Measurements from ENCODE around the gene GALNT2. TPM values are rescaled to one million over a fixed set of nuclear protein-coding genes. Genes with fewer than 3 reads are reported as not detected.

The GALNT2 gene
- polyA plus RNA-seq, 2 donors = 11.2 to 15.3 TPM

GRCh38 chr1:230323686-230324085 lies 256.6 kb downstream of the GALNT2 start:
- Histone ChIP-seq H3K36me3 (ENCODE audit: control insufficient read depth in 2 of 2, insufficient read depth in 2 of 2, low read length in 1 of 2) (no peaks in the 10 kb centered on the region), H3K9me3 (ENCODE audit: control insufficient read depth in 2 of 2, insufficient read depth in 1 of 2, low read depth in 1 of 2, low read length in 1 of 2) (no peaks in the 10 kb centered on the region), H3K27ac (ENCODE audit: low read depth in 2 of 2, low read length in 1 of 2) (no peak overlapping the region), H3K4me1 (ENCODE audit: control insufficient read depth in 2 of 2, insufficient read depth in 2 of 2, low read length in 1 of 2) (no peaks in the 10 kb centered on the region), H3K4me3 (ENCODE audit: low read depth in 1 of 2, low read length in 2 of 2) (no peak overlapping the region), H3K27me3 (ENCODE audit: control insufficient read depth in 1 of 2, insufficient read depth in 2 of 2, low read length in 2 of 2) (no peaks in the 10 kb centered on the region)
- 90 to 92% methylated on average over 9 of the region's 9 CpGs for WGBS, 2 donors

DNA sequence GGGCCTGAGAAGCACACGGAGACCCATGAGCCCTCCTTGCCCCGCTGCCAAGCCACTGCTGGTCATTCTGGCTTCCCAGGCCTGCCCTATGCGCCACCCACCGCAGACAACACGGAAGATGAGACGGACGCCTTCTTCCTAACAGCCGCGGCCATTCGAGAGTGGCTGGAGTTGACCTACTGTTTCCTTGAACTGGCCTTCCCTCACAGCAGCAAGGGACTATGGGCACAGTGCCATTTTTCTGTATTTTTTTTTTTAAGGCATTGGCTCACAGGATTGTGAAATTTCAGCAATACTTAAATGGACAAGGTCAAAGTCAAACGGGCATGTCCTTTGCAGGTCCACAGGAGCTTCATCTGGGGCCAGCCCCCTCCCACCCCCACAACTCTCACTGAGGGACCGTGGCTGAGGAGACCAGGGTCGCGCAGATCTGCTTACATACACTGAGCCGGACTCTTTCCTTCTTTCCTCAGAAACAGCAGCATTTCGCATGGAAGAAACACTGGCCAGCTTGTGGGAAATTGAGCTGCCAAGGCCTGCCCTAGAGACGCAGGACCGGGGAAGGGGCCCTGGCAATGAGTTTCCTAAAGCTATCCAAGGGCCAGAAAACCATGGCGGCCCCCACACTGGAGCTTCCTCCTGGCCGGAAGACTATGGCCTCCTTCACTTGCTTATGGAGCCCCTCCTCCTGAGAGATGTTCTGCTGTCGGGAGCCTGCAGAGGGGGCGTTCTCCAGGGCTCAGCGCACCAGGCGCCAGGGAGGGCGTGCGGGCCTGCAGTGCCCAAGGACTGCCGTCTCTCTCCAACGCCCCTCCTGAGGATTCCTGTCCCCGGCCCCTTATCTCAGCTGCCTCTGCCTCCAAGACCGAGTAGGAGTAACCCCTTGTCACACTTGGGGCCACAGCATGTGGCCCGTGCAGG lies 260.2 kb downstream of the GALNT2 start:
- Histone ChIP-seq H3K4me3 (ENCODE audit: low read depth in 1 of 2, low read length in 2 of 2) (no peak overlapping the region), H3K27ac (ENCODE audit: low read depth in 2 of 2, low read length in 1 of 2) (no peak overlapping the region), H3K36me3 (ENCODE audit: control insufficient read depth in 2 of 2, insufficient read depth in 2 of 2, low read length in 1 of 2) (no peaks in the 10 kb centered on the region), H3K27me3 (ENCODE audit: control insufficient read depth in 1 of 2, insufficient read depth in 2 of 2, low read length in 2 of 2) (no peaks in the 10 kb centered on the region), H3K4me1 (ENCODE audit: control insufficient read depth in 2 of 2, insufficient read depth in 2 of 2, low read length in 1 of 2) (no peaks in the 10 kb centered on the region), H3K9me3 (ENCODE audit: control insufficient read depth in 2 of 2, insufficient read depth in 1 of 2, low read depth in 1 of 2, low read length in 1 of 2) (no peaks in the 10 kb centered on the region)
- WGBS, 2 donors = 81 to 87% methylated on average over 31 of the region's 31 CpGs

- Histone ChIP-seq H3K27ac (ENCODE audit: low read depth in 2 of 2, low read length in 1 of 2) (no peak overlapping the region), H3K9me3 (ENCODE audit: control insufficient read depth in 2 of 2, insufficient read depth in 1 of 2, low read depth in 1 of 2, low read length in 1 of 2) (no peaks in the 10 kb centered on the region), H3K4me3 (ENCODE audit: low read depth in 1 of 2, low read length in 2 of 2) (no peak overlapping the region), H3K27me3 (ENCODE audit: control insufficient read depth in 1 of 2, insufficient read depth in 2 of 2, low read length in 2 of 2) (no peaks in the 10 kb centered on the region), H3K36me3 (ENCODE audit: control insufficient read depth in 2 of 2, insufficient read depth in 2 of 2, low read length in 1 of 2) (no peaks in the 10 kb centered on the region), H3K4me1 (ENCODE audit: control insufficient read depth in 2 of 2, insufficient read depth in 2 of 2, low read length in 1 of 2) (no peaks in the 10 kb centered on the region)
- 61 to 79% methylated on average over 9 of the region's 9 CpGs for WGBS, 2 donors
Measured at GRCh38 chr1:230327892-230328284, 260.9 kb downstream of the GALNT2 start.

DNA sequence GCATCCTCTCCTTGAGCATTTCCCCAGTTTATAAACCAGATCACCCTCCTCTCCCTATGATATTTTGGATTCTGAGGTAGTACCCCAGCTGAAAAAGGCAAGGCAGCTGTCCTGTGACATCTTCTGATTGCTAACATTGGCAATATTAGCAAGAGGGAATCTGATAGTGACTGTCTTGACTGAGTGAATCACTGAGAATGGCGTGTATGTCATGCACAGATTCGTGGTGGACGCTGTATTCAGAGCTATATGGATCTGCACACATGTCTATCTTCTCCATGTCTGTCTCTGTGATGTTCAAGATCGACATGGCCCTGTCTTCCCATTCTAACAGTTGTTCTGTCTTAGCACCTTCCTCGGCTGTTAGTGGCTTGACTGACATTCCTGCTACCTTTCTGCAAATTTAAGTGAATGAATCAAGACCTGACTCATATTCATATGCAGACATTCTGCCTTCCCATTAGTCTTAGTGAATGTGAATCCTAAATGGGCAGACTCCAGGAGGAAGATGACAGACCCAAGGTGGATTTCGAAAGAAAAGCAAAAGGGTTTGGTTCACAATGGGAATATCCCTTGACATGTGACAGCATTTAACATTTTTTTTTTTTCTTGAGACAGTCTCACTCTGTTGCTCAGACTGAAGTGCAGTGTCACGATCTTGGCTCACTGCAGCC lies 261.4 kb downstream of the GALNT2 start:
- 86 to 88% methylated on average over 7 of the region's 7 CpGs for WGBS, 2 donors
- Histone ChIP-seq H3K4me3 (ENCODE audit: low read depth in 1 of 2, low read length in 2 of 2) (no peak overlapping the region), H3K36me3 (ENCODE audit: control insufficient read depth in 2 of 2, insufficient read depth in 2 of 2, low read length in 1 of 2) (no peaks in the 10 kb centered on the region), H3K9me3 (ENCODE audit: control insufficient read depth in 2 of 2, insufficient read depth in 1 of 2, low read depth in 1 of 2, low read length in 1 of 2) (no peaks in the 10 kb centered on the region), H3K27ac (ENCODE audit: low read depth in 2 of 2, low read length in 1 of 2) (no peak overlapping the region), H3K27me3 (ENCODE audit: control insufficient read depth in 1 of 2, insufficient read depth in 2 of 2, low read length in 2 of 2) (no peaks in the 10 kb centered on the region), H3K4me1 (ENCODE audit: control insufficient read depth in 2 of 2, insufficient read depth in 2 of 2, low read length in 1 of 2) (no peaks in the 10 kb centered on the region)

GRCh38 chr1:230330157-230330556 lies 263.1 kb downstream of the GALNT2 start:
- no peak overlapping the region for H3K4me3 ChIP-seq (ENCODE audit: low read depth in 1 of 2, low read length in 2 of 2)
- no peaks in the 10 kb centered on the region for H3K27me3 ChIP-seq (ENCODE audit: control insufficient read depth in 1 of 2, insufficient read depth in 2 of 2, low read length in 2 of 2)
- 81 to 88% methylated on average over 7 of the region's 7 CpGs for WGBS, 2 donors

More at GRCh38 chr1:230330157-230330556, 263.1 kb downstream of the GALNT2 start:
- no peak overlapping the region for H3K27ac ChIP-seq (ENCODE audit: low read depth in 2 of 2, low read length in 1 of 2)
- H3K36me3 ChIP-seq (ENCODE audit: control insufficient read depth in 2 of 2, insufficient read depth in 2 of 2, low read length in 1 of 2) = no peaks in the 10 kb centered on the region
- no peaks in the 10 kb centered on the region for H3K4me1 ChIP-seq (ENCODE audit: control insufficient read depth in 2 of 2, insufficient read depth in 2 of 2, low read length in 1 of 2)
- no peaks in the 10 kb centered on the region for H3K9me3 ChIP-seq (ENCODE audit: control insufficient read depth in 2 of 2, insufficient read depth in 1 of 2, low read depth in 1 of 2, low read length in 1 of 2)
